ENCODE data around the gene LRP5. TPM values are rescaled to one million over a fixed set of nuclear protein-coding genes. Genes with fewer than 3 reads are reported as not detected.
A peak's percentile ranks its signal among the peaks of the same experiment; 100 is the strongest.

Gene LRP5
- total RNA-seq, 1 experiment from 2014 or later, result 48.8 TPM

- TF ChIP-seq NFATC4 (CRISPR knock-in tag; IDR thresholded peaks at IDR 0.05) (no peak), ZSCAN18 (CRISPR knock-in tag; IDR thresholded peaks at IDR 0.05) (no peak), TP53 (CRISPR knock-in tag; IDR thresholded peaks at IDR 0.05) (no peak), GRHL2 (CRISPR knock-in tag; IDR thresholded peaks at IDR 0.05; ENCODE audit: insufficient replicate concordance, severe bottlenecking) (no peak), HMGXB4 (CRISPR knock-in tag; IDR thresholded peaks at IDR 0.05) (no peak), ATF2 (CRISPR knock-in tag; IDR thresholded peaks at IDR 0.05; ENCODE audit: borderline replicate concordance, low read depth) (no peak), ZNF671 (CRISPR knock-in tag; IDR thresholded peaks at IDR 0.05) (no peak), USF2 (CRISPR knock-in tag; IDR thresholded peaks at IDR 0.05) (no peak), ZNF512 (CRISPR knock-in tag; IDR thresholded peaks at IDR 0.05; ENCODE audit: borderline replicate concordance) (no peak), ZNF416 (CRISPR knock-in tag; IDR thresholded peaks at IDR 0.05) (no peak), HMGA2 (CRISPR knock-in tag; IDR thresholded peaks at IDR 0.05) (no peak), NR3C1 (CRISPR knock-in tag; conservative IDR thresholded peaks at IDR 0.05; ENCODE audit: low read depth) (no peak), NR1H2 (CRISPR knock-in tag; IDR thresholded peaks at IDR 0.05) (no peak)
- H3K36me3 Mint-ChIP-seq, result peaks cover 2% of the 10 kb centered on the region
- ChIA-PET POLR2A (interaction anchor here (0.6 kb wide), 1 partner anchor 30 kb away, joined by 5 read pairs; no protein-coding TSS in a partner anchor), CTCF (interaction anchor here (1.7 kb wide), 1 partner anchor 12 kb away, joined by 13 read pairs; no protein-coding TSS in a partner anchor)
- H3K9me3 Mint-ChIP-seq, result peaks cover 5% of the 10 kb centered on the region
- no peak for ATAC-seq
- no peak overlapping the region for H3K27ac Mint-ChIP-seq
- H3K4me1 Mint-ChIP-seq, result peaks cover 24% of the 10 kb centered on the region
- DNase-seq (ENCODE audit: low spot score), result no peak
- no peak overlapping the region for H3K4me3 Mint-ChIP-seq
- H3K27me3 Mint-ChIP-seq (ENCODE audit: low read depth), result peaks cover 8% of the 10 kb centered on the region
Observed at GRCh38 chr11:68309621-68310185, 2.7 kb upstream of the LRP5 start.

- ChIA-PET POLR2A (no interaction called here), CTCF (interaction anchor here (0.9 to 1.7 kb wide), 5 partner anchors 10 to 102 kb away, joined by 3 to 13 read pairs (median 3); no protein-coding TSS in a partner anchor)
- peaks cover 5% of the 10 kb centered on the region; the same call in 1 of the 2 replicates for H3K27me3 Mint-ChIP-seq (ENCODE audit: low read depth)
- H3K9me3 Mint-ChIP-seq, result no peaks in the 10 kb centered on the region
- H3K36me3 Mint-ChIP-seq, result no peaks in the 10 kb centered on the region
- H3K27ac Mint-ChIP-seq, result no peak overlapping the region
- no peak for DNase-seq (ENCODE audit: low spot score)
- H3K4me1 Mint-ChIP-seq, result peaks cover 40% of the 10 kb centered on the region
- H3K4me3 Mint-ChIP-seq, result peak overlapping the region; percentile 65
- no peak for TF ChIP-seq TEAD4 (CRISPR knock-in tag; IDR thresholded peaks at IDR 0.05)
- no peak for TF ChIP-seq PREB (CRISPR knock-in tag; IDR thresholded peaks at IDR 0.05; ENCODE audit: borderline replicate concordance)
- ATAC-seq, result no peak
Observed at GRCh38 chr11:68311160-68312116, 953 bp upstream of the LRP5 start.

Data from WTC11 (cell line).